ENCODE results near the gene DCAKD. TPM values are rescaled to one million over a fixed set of nuclear protein-coding genes. Genes with fewer than 3 reads are reported as not detected.

Gene DCAKD
- polyA plus RNA-seq, 1 donor from 2014 or later: 68.5 TPM

- no peaks in the 10 kb centered on the region for H3K36me3 ChIP-seq (ENCODE audit: insufficient read depth, low read length)
- no peaks in the 10 kb centered on the region for H3K27me3 ChIP-seq (ENCODE audit: insufficient read depth, low read depth, low read length)
- H3K9ac ChIP-seq (ENCODE audit: low read length): no peak overlapping the region
- no peaks in the 10 kb centered on the region for H3K79me2 ChIP-seq (replicated peaks; ENCODE audit: insufficient read depth, low read length)
- H3F3A ChIP-seq (ENCODE audit: insufficient read depth, low read length, poor library complexity, severe bottlenecking): no peaks in the 10 kb centered on the region
- H3K9me3 ChIP-seq (ENCODE audit: low read length): no peaks in the 10 kb centered on the region
- H3K4me2 ChIP-seq (ENCODE audit: low read length): no peak overlapping the region
- no peak overlapping the region for H2AFZ ChIP-seq (ENCODE audit: low read depth, low read length)
- no peaks in the 10 kb centered on the region for H4K20me1 ChIP-seq (ENCODE audit: insufficient read depth)
- TF ChIP-seq, protein P1, sequence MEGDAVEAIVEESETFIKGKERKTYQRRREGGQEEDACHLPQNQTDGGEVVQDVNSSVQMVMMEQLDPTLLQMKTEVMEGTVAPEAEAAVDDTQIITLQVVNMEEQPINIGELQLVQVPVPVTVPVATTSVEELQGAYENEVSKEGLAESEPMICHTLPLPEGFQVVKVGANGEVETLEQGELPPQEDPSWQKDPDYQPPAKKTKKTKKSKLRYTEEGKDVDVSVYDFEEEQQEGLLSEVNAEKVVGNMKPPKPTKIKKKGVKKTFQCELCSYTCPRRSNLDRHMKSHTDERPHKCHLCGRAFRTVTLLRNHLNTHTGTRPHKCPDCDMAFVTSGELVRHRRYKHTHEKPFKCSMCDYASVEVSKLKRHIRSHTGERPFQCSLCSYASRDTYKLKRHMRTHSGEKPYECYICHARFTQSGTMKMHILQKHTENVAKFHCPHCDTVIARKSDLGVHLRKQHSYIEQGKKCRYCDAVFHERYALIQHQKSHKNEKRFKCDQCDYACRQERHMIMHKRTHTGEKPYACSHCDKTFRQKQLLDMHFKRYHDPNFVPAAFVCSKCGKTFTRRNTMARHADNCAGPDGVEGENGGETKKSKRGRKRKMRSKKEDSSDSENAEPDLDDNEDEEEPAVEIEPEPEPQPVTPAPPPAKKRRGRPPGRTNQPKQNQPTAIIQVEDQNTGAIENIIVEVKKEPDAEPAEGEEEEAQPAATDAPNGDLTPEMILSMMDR (IDR thresholded peaks at IDR 0.05; ENCODE audit: poor library complexity, severe bottlenecking): no peak
- TF ChIP-seq POLR2AphosphoS5 (IDR thresholded peaks at IDR 0.05): no peak
- H3K4me3 ChIP-seq (ENCODE audit: low read length): no peak overlapping the region
- no peak overlapping the region for H3K27ac ChIP-seq (ENCODE audit: low read length)
- no peaks in the 10 kb centered on the region for H3K9me2 ChIP-seq (ENCODE audit: insufficient read depth, low read length)
Measured at GRCh38 chr17:45036691-45037090, 14.7 kb downstream of the DCAKD start.

DNA sequence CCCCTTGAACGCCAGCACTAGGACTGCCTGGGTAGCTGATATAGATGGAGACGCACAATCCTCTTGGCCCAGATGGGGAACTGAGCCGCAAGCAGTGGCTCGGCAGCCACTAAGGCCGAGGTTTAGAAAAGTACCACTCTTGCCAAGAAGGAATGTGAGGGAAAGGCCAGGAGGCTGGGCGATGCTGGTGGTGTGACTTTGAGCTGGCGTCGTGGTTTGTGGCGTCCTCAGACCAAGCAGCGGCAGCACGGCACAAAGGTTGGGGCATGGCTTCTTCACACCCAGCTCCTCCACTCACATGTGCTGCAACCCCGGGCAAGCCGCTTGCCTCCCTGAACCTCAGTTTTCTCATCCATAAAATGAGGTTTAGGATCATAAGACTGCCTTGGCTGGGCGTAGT is 15.6 kb downstream of the DCAKD start:
- Histone ChIP-seq H3K79me2 (replicated peaks; ENCODE audit: insufficient read depth, low read length) (no peaks in the 10 kb centered on the region), H3K36me3 (ENCODE audit: insufficient read depth, low read length) (no peaks in the 10 kb centered on the region), H3K4me3 (ENCODE audit: low read length) (no peak overlapping the region), H3K27me3 (ENCODE audit: insufficient read depth, low read depth, low read length) (no peaks in the 10 kb centered on the region), H3K9me3 (ENCODE audit: low read length) (no peaks in the 10 kb centered on the region), H3F3A (ENCODE audit: insufficient read depth, low read length, poor library complexity, severe bottlenecking) (no peaks in the 10 kb centered on the region), H3K9ac (ENCODE audit: low read length) (no peak overlapping the region), H3K9me2 (ENCODE audit: insufficient read depth, low read length) (no peaks in the 10 kb centered on the region), H3K4me2 (ENCODE audit: low read length) (no peak overlapping the region), H3K27ac (ENCODE audit: low read length) (no peak overlapping the region), H2AFZ (ENCODE audit: low read depth, low read length) (no peak overlapping the region), H4K20me1 (ENCODE audit: insufficient read depth) (no peaks in the 10 kb centered on the region)
- no peak for TF ChIP-seq REST (IDR thresholded peaks at IDR 0.05; ENCODE audit: borderline replicate concordance)
- no peak for TF ChIP-seq POLR2AphosphoS5 (IDR thresholded peaks at IDR 0.05)
- no peak for TF ChIP-seq SMC3 (conservative IDR thresholded peaks at IDR 0.05; ENCODE audit: poor library complexity)
- no peak for TF ChIP-seq RAD21 (conservative IDR thresholded peaks at IDR 0.05)
- TF ChIP-seq TAF1 (IDR thresholded peaks at IDR 0.05; ENCODE audit: low read depth): no peak
- no peak for TF ChIP-seq MXI1 (conservative IDR thresholded peaks at IDR 0.05; ENCODE audit: poor library complexity, severe bottlenecking)
- TF ChIP-seq EP300 (conservative IDR thresholded peaks at IDR 0.05; ENCODE audit: poor library complexity, severe bottlenecking): no peak
- no peak for TF ChIP-seq EZH2 (IDR thresholded peaks at IDR 0.05; ENCODE audit: borderline replicate concordance, insufficient read depth, low read length, poor library complexity, severe bottlenecking)
- TF ChIP-seq, protein P1 (IDR thresholded peaks at IDR 0.05; ENCODE audit: poor library complexity, severe bottlenecking): no peak
